Esophagus squamous epithelium (tissue), 4 donors: ENCODE data around the gene PACC1.

Experiments
- POLR2A ChIP-seq, 4 donors: fragments of 450-650 bp; IDR thresholded peaks; one replicate each; pipeline ENCODE4 v1.6.1; 2017; ENCODE audit warnings: antibody characterized with exemption in 4 of 4, mild to moderate bottlenecking in 4 of 4, moderate library complexity in 3 of 4
- TF ChIP-seq, protein P1 (sequence below), 6 experiments: fragments of 450-650 bp in 4 of 6; fragments of 200-600 bp in 2 of 6; sonication (generic) in 2 of 6; IDR thresholded peaks; one replicate each; pipeline ENCODE4 v1.5.1; 2016 to 2019; ENCODE audit warnings: antibody characterized with exemption in 6 of 6, mild to moderate bottlenecking in 4 of 6, moderate library complexity in 4 of 6

GRCh38 chr1:212388985-212389716 lies 25.5 kb downstream of the PACC1 start:
- TF ChIP-seq, protein P1, sequence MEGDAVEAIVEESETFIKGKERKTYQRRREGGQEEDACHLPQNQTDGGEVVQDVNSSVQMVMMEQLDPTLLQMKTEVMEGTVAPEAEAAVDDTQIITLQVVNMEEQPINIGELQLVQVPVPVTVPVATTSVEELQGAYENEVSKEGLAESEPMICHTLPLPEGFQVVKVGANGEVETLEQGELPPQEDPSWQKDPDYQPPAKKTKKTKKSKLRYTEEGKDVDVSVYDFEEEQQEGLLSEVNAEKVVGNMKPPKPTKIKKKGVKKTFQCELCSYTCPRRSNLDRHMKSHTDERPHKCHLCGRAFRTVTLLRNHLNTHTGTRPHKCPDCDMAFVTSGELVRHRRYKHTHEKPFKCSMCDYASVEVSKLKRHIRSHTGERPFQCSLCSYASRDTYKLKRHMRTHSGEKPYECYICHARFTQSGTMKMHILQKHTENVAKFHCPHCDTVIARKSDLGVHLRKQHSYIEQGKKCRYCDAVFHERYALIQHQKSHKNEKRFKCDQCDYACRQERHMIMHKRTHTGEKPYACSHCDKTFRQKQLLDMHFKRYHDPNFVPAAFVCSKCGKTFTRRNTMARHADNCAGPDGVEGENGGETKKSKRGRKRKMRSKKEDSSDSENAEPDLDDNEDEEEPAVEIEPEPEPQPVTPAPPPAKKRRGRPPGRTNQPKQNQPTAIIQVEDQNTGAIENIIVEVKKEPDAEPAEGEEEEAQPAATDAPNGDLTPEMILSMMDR (IDR thresholded peaks at IDR 0.05) = no peak
- TF ChIP-seq POLR2A (IDR thresholded peaks at IDR 0.05) = no peak
